Stomach (tissue), 9 donors: ENCODE measurements around the gene NR3C1. TPM values are rescaled to one million over a fixed set of nuclear protein-coding genes. Genes with fewer than 3 reads are reported as not detected.

ENCODE experiments used
- DNase-seq, 2 donors: peaks; one replicate each; pipeline versions ENCODE4 v3.0.0 to v3.0.0-alpha.2; 2013 to 2019
- H3K27ac ChIP-seq, 5 donors: fragments of 200-600 bp in 4 of 5; sonication (generic) in 4 of 5; one replicate each; pipeline ENCODE4 v1.5.1; 2013 to 2019; ENCODE audit warnings: mild to moderate bottlenecking in 1 of 5, moderate library complexity in 1 of 5
- H3K27me3 ChIP-seq, 3 donors: fragments of 200-600 bp; sonication (generic); one replicate each; pipeline ENCODE4 v1.5.1; 2017 to 2019; ENCODE audit warnings: mixed run types in 1 of 3
- H3K36me3 ChIP-seq, 4 donors: fragments of 200-600 bp; sonication (generic); 1 replicate in 3 of 4; 2 replicates in 1 of 4; pipeline ENCODE4 v1.5.1; 2016 to 2019
- H3K4me1 ChIP-seq, 4 donors: fragments of 200-600 bp; sonication (generic); one replicate each; pipeline ENCODE4 v1.5.1; 2016 to 2019
- H3K4me3 ChIP-seq, 4 donors: fragments of 200-600 bp; sonication (generic) in 3 of 4; one replicate each; pipeline ENCODE4 v1.5.1; 2016 to 2019; ENCODE audit warnings: mild to moderate bottlenecking in 1 of 4
- H3K9me3 ChIP-seq, 4 donors: fragments of 200-600 bp; sonication (generic); one replicate each; pipeline ENCODE4 v1.5.1; 2016 to 2019
- CTCF ChIP-seq, 7 experiments: fragments of 450-650 bp in 4 of 7; fragments of 200-600 bp in 3 of 7; sonication (generic) in 3 of 7; IDR thresholded peaks; one replicate each; pipeline ENCODE4 v1.5.1; 2016 to 2019; ENCODE audit warnings: antibody characterized with exemption in 7 of 7, control low read depth in 2 of 7, mild to moderate bottlenecking in 1 of 7
- EP300 ChIP-seq: sonication (generic); formaldehyde crosslinking; IDR thresholded peaks from one replicate; pipeline ENCODE4 v1.6.1; 2017; ENCODE audit warnings: antibody characterized with exemption
- POLR2A ChIP-seq, 4 donors: fragments of 450-650 bp; IDR thresholded peaks; one replicate each; pipeline ENCODE4 v1.6.1; 2016; ENCODE audit warnings: antibody characterized with exemption in 4 of 4, control low read depth in 2 of 4, mild to moderate bottlenecking in 1 of 4, moderate library complexity in 1 of 4
- POLR2AphosphoS5 ChIP-seq, 3 donors: sonication (generic); formaldehyde crosslinking; IDR thresholded peaks; one replicate each; pipeline ENCODE4 v1.6.1; 2016; ENCODE audit warnings: antibody characterized with exemption in 3 of 3
- WGBS, 5 donors: extraction: QIAGEN DNeasy Blood & Tissue Kit in 3 of 5; methylation state at CpG; one replicate each; pipeline versions ENCODE4 v1.1.5 to v1.1.7; 2013 to 2018; 5-methylcytosine and 5-hydroxymethylcytosine counted together
- intact Hi-C: fragments of 100-400 bp; cut with DNase I; formaldehyde crosslinking; loops from one replicate; pipeline ENCODE4 v1.15.1; 2023; ENCODE audit warnings: low total_unique reads
- polyA plus RNA-seq, 3 donors: library from polyadenylated mRNA; stranded (reverse); fragments of 200-250 nt; gene quantifications; one replicate each; pipeline ENCODE4 v1.2.3, GENCODE V29; 2013
- total RNA-seq, 5 donors: library from RNA; depleted of rRNA; stranded (reverse); fragments of >200 nt; gene quantifications; one replicate each; pipeline versions ENCODE4 v1.1.0 to v1.2.3, GENCODE V29; 2014 to 2016
- donor health status: healthy with polysubstance abuse.
- donor health status: Bipolar disorder and iron deficiency.
- donor health status: healthy.

Gene NR3C1
- total and polyA plus RNA-seq, 8 donors = 6.4 to 82.8 (median 15.8) TPM

DNA sequence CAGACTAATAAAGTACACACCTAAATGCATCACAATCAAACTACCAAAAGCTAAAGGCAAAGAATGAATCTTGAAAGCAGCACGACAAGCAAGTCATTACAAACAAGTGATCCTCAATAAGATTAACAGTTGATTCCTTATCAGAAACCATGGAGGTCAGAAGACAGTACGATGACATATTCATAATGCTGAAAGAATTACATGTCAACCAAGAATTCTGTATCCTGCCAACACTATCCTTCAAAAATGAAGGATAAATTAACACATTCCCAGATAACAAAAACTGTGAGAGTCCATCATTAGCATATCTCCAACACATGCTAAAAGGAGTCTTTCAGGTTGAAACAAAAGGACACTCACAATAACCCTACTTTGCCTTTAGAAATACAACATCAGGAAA is 39.4 kb downstream of the NR3C1 start:
- H3K4me1 ChIP-seq = peaks cover 11 to 47% (median 21%) of the 10 kb centered on the region in 4 donors
- no peak overlapping the region for H3K27ac ChIP-seq
- 91 to 95% (median 93%) methylated on average over 2 of the region's 2 CpGs for WGBS, 5 donors
- no peak overlapping the region for H3K4me3 ChIP-seq
- H3K9me3 ChIP-seq = peaks cover 0 to 7% (median 0%) of the 10 kb centered on the region in 4 donors
- no peaks in the 10 kb centered on the region for H3K27me3 ChIP-seq
- DNase-seq = no peak
- no peak for TF ChIP-seq POLR2AphosphoS5 (IDR thresholded peaks at IDR 0.05)
- no peak for TF ChIP-seq POLR2A (IDR thresholded peaks at IDR 0.05)
- no peak for TF ChIP-seq CTCF (IDR thresholded peaks at IDR 0.05)
- TF ChIP-seq EP300 = no peak
- H3K36me3 ChIP-seq = no peaks in the 10 kb centered on the region
- intact Hi-C loops = no loop called here

GRCh38 chr5:143362664-143363227 is 40.7 kb downstream of the NR3C1 start:
- Histone ChIP-seq H3K4me1 (peaks cover 15 to 60% (median 23%) of the 10 kb centered on the region in 4 donors), H3K4me3 (no peak overlapping the region), H3K27me3 (no peaks in the 10 kb centered on the region), H3K9me3 (peaks cover 0 to 7% (median 0%) of the 10 kb centered on the region in 4 donors), H3K27ac (no peak overlapping the region), H3K36me3 (no peaks in the 10 kb centered on the region)
- no peak for TF ChIP-seq POLR2A (IDR thresholded peaks at IDR 0.05)
- TF ChIP-seq CTCF (IDR thresholded peaks at IDR 0.05) = no peak
- no peak for TF ChIP-seq POLR2AphosphoS5 (IDR thresholded peaks at IDR 0.05)
- TF ChIP-seq EP300 = no peak
- no peak for DNase-seq
- intact Hi-C loops = no loop called here
- 90 to 100% (median 95%) methylated on average over 1 of the region's 1 CpG for WGBS, 5 donors

GRCh38 chr5:143361438-143361837 is 42.0 kb downstream of the NR3C1 start:
- WGBS, 5 donors = 67 to 74% (median 69%) methylated on average over 3 of the region's 3 CpGs
- Histone ChIP-seq H3K36me3 (no peaks in the 10 kb centered on the region), H3K27ac (no peak overlapping the region), H3K27me3 (no peaks in the 10 kb centered on the region), H3K4me1 (peaks cover 15 to 73% (median 30%) of the 10 kb centered on the region in 4 donors), H3K9me3 (peaks cover 0 to 7% (median 0%) of the 10 kb centered on the region in 4 donors), H3K4me3 (no peak overlapping the region)
- intact Hi-C loops = no loop called here
- DNase-seq = no peak
- no peak for TF ChIP-seq EP300
- no peak for TF ChIP-seq POLR2A (IDR thresholded peaks at IDR 0.05)
- TF ChIP-seq CTCF (IDR thresholded peaks at IDR 0.05) = no peak
- no peak for TF ChIP-seq POLR2AphosphoS5 (IDR thresholded peaks at IDR 0.05)

DNA sequence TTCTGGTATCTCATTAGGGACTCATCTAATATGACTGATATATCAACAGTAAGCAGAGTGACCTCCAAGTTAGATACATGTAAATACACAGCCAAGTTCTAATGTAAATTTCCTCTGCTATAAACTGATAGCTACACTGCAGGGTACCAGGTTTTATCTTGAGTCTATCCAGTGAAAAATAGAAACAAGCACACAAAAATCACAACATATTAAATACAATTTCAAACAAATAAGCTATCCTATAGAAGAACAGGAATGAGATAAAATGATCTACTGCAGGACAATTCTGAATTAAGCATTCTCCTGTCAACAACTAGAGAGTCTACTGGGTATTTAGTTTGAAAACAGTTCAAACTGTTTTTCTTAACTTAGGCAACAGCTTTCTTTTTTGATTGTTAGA is 42.7 kb downstream of the NR3C1 start:
- no peak for DNase-seq
- intact Hi-C loops = no loop called here
- Histone ChIP-seq H3K27ac (no peak overlapping the region), H3K36me3 (no peaks in the 10 kb centered on the region), H3K4me1 (peaks cover 15 to 74% (median 35%) of the 10 kb centered on the region in 4 donors), H3K9me3 (peaks cover 0 to 7% (median 0%) of the 10 kb centered on the region in 4 donors), H3K4me3 (no peak overlapping the region), H3K27me3 (no peaks in the 10 kb centered on the region)
- no peak for TF ChIP-seq EP300
- TF ChIP-seq POLR2A (IDR thresholded peaks at IDR 0.05) = no peak
- TF ChIP-seq CTCF (IDR thresholded peaks at IDR 0.05) = no peak
- TF ChIP-seq POLR2AphosphoS5 (IDR thresholded peaks at IDR 0.05) = no peak
